Keratinocyte (primary cell): Measurements from ENCODE around the gene MIB2. TPM values are rescaled to one million over a fixed set of nuclear protein-coding genes. Genes with fewer than 3 reads are reported as not detected.

ENCODE experiments used
- DNase-seq: peaks from one replicate; pipeline ENCODE4 v3.0.0-alpha.2; 2011; ENCODE audit warnings: low read depth, missing footprints, low spot score
- FAIRE-seq: peaks from 2 replicates; lab custom pipeline; 2011; peaks lifted over from hg19 to GRCh38; lab: Jason Lieb, UNC
- H2AFZ ChIP-seq: 2 replicates; pipeline ENCODE4 v1.6.0; 2012; ENCODE audit warnings: low read length, control low read depth, inconsistent platforms; ENCODE audit not compliant: control insufficient read depth
- H3K27ac ChIP-seq: 2 replicates; pipeline ENCODE4 v1.5.1; 2011; ENCODE audit warnings: low read length; ENCODE audit not compliant: control insufficient read depth, insufficient read depth
- H3K27me3 ChIP-seq: 3 replicates; pipeline ENCODE4 v1.6.0; 2011; ENCODE audit warnings: low read length; ENCODE audit not compliant: control insufficient read depth, insufficient read depth; ENCODE audit errors: extremely low read depth
- H3K36me3 ChIP-seq, 2 experiments: 2 replicates in 1 of 2; 3 replicates in 1 of 2; pipeline ENCODE4 v1.5.1; 2011; ENCODE audit warnings: low read length in 2 of 2, mild to moderate bottlenecking in 1 of 2; ENCODE audit not compliant: control insufficient read depth in 2 of 2, insufficient read depth in 2 of 2; ENCODE audit errors: extremely low read depth in 1 of 2
- H3K4me1 ChIP-seq: 3 replicates; pipeline ENCODE4 v1.5.1; 2011; ENCODE audit warnings: low read length; ENCODE audit not compliant: control insufficient read depth, insufficient read depth; ENCODE audit errors: extremely low read depth
- H3K4me2 ChIP-seq: 3 replicates; pipeline ENCODE4 v1.6.0; 2011; ENCODE audit warnings: low read depth, low read length; ENCODE audit not compliant: control insufficient read depth, insufficient read depth; ENCODE audit errors: extremely low read depth
- H3K4me3 ChIP-seq, 3 experiments: fragments of 200-600 bp in 1 of 3; sonication (generic) in 1 of 3; 2 replicates in 2 of 3; 3 replicates in 1 of 3; pipeline ENCODE4 v1.5.1; 2011 to 2016; ENCODE audit warnings: low read length in 3 of 3, mild to moderate bottlenecking in 3 of 3, control low read depth in 2 of 3, inconsistent platforms in 1 of 3, low read depth in 1 of 3, mixed read lengths in 1 of 3, mixed run types in 1 of 3, moderate library complexity in 1 of 3; ENCODE audit not compliant: control insufficient read depth in 2 of 3, insufficient read depth in 2 of 3; ENCODE audit errors: extremely low read depth in 1 of 3
- H3K79me2 ChIP-seq: 2 replicates; pipeline ENCODE4 v1.6.0; 2012; ENCODE audit warnings: low read length; ENCODE audit not compliant: control insufficient read depth, insufficient read depth
- H3K9ac ChIP-seq: 3 replicates; pipeline ENCODE4 v1.6.0; 2011; ENCODE audit warnings: low read length; ENCODE audit not compliant: control insufficient read depth, insufficient read depth; ENCODE audit errors: extremely low read depth
- H3K9me1 ChIP-seq: 3 replicates; pipeline ENCODE4 v1.6.0; 2011; ENCODE audit warnings: low read length; ENCODE audit not compliant: control insufficient read depth, insufficient read depth; ENCODE audit errors: extremely low read depth
- H3K9me3 ChIP-seq: 2 replicates; pipeline ENCODE4 v1.5.1; 2012; ENCODE audit warnings: low read depth, low read length; ENCODE audit not compliant: control insufficient read depth
- H4K20me1 ChIP-seq: 3 replicates; pipeline ENCODE4 v1.6.0; 2011; ENCODE audit warnings: low read length; ENCODE audit not compliant: control insufficient read depth, insufficient read depth; ENCODE audit errors: extremely low read depth
- CTCF ChIP-seq, 3 experiments: IDR thresholded peaks in 1 of 3; conservative IDR thresholded peaks in 1 of 3; optimal IDR thresholded peaks in 1 of 3; 2 replicates in 2 of 3; 3 replicates in 1 of 3; pipeline versions ENCODE3 to v1.5.1; 2011; ENCODE audit warnings: low read length in 3 of 3, mild to moderate bottlenecking in 3 of 3, moderate library complexity in 2 of 3, control low read depth in 1 of 3, inconsistent platforms in 1 of 3; ENCODE audit not compliant: insufficient read depth in 2 of 3; ENCODE audit errors: extremely low read depth in 1 of 3
- EZH2 ChIP-seq: IDR thresholded peaks from one replicate; pipeline ENCODE4 v1.6.1; 2012; ENCODE audit warnings: inconsistent platforms, mild to moderate bottlenecking, low read length, moderate library complexity
- dilution Hi-C: fragments of 300-500 bp; cut with MboI; formaldehyde crosslinking; loops from one replicate; pipeline ENCODE4 v1.7.0; 2020; ENCODE audit warnings: low sequenced_read_pairs; ENCODE audit not compliant: extremely low pct_ligation_motif_present
- polyA plus RNA-seq, 5 experiments: library from polyadenylated mRNA; depleted of rRNA in 3 of 5; stranded (reverse) in 3 of 5; stranded (forward) in 1 of 5; unstranded in 1 of 5; fragments of >200 nt; gene quantifications; 1 replicate in 1 of 5; 2 replicates in 3 of 5; 3 replicates in 1 of 5; pipeline versions ENCODE4 v1.2.1 to v1.2.3, GENCODE V29; 2011 to 2012; ENCODE audit warnings: missing spikeins in 2 of 5, low read depth in 1 of 5, low replicate concordance in 1 of 5

MIB2 gene
- polyA plus RNA-seq, 1 donor (not counting 4 experiments of a cell fraction or from before 2014, with no cell fraction given), result 13.9 TPM

- TF ChIP-seq EZH2, result no peak
- TF ChIP-seq CTCF (optimal IDR thresholded peaks at IDR 0.05 in 1 of 3, IDR thresholded peaks at IDR 0.05 in 1 of 3, conservative IDR thresholded peaks at IDR 0.05 in 1 of 3; ENCODE audit: extremely low read depth in 1 of 3, insufficient read depth in 2 of 3, low read length in 3 of 3), result no peak
- Histone ChIP-seq H3K27me3 (peaks cover 14% of the 10 kb centered on the region), H3K9ac (peak overlapping the region; percentile 68), H2AFZ (peak overlapping the region; percentile 37), H3K4me2 (peak overlapping the region; percentile 84), H4K20me1 (no peaks in the 10 kb centered on the region), H3K9me3 (no peaks in the 10 kb centered on the region), H3K36me3 (no peaks in the 10 kb centered on the region), H3K79me2 (no peaks in the 10 kb centered on the region), H3K4me1 (peaks cover 18% of the 10 kb centered on the region), H3K4me3 (peak overlapping the region; percentile 30 to 62 (median 53)), H3K9me1 (no peaks in the 10 kb centered on the region), H3K27ac (peak overlapping the region; percentile 54)
- DNase-seq (no peak), FAIRE-seq (peak; percentile 20)
- dilution Hi-C loops, result no loop called here
Observed at GRCh38 chr1:1627261-1627828, 12.0 kb downstream of the MIB2 start.

- Histone ChIP-seq H3K27me3 (peaks cover 15% of the 10 kb centered on the region), H3K9me3 (no peaks in the 10 kb centered on the region), H3K4me1 (peaks cover 18% of the 10 kb centered on the region), H3K9me1 (no peaks in the 10 kb centered on the region), H3K36me3 (no peaks in the 10 kb centered on the region), H3K4me3 (peak overlapping the region; percentile 30 to 62 (median 53)), H3K4me2 (peak overlapping the region; percentile 84), H3K79me2 (no peaks in the 10 kb centered on the region), H4K20me1 (no peaks in the 10 kb centered on the region), H3K9ac (peak overlapping the region; percentile 68), H2AFZ (peak overlapping the region; percentile 37), H3K27ac (peak overlapping the region; percentile 54)
- DNase-seq (no peak), FAIRE-seq (no peak)
- TF ChIP-seq EZH2, result no peak
- TF ChIP-seq CTCF (optimal IDR thresholded peaks at IDR 0.05 in 1 of 3, IDR thresholded peaks at IDR 0.05 in 1 of 3, conservative IDR thresholded peaks at IDR 0.05 in 1 of 3; ENCODE audit: extremely low read depth in 1 of 3, insufficient read depth in 2 of 3, low read length in 3 of 3), result peak in 2 of 3 experiments; percentile 0 to 12
- dilution Hi-C loops, result no loop called here
Observed at GRCh38 chr1:1627829-1628753, 12.8 kb downstream of the MIB2 start.
